OCI-M2 (cell line): Measurements from ENCODE around the gene IL1RAP.

Experiments
- DNase-seq: peaks from one replicate; lab custom pipeline; 2025; ENCODE audit not compliant: unreplicated experiment; lab: John Stamatoyannopoulos, UW

The IL1RAP gene

DNA sequence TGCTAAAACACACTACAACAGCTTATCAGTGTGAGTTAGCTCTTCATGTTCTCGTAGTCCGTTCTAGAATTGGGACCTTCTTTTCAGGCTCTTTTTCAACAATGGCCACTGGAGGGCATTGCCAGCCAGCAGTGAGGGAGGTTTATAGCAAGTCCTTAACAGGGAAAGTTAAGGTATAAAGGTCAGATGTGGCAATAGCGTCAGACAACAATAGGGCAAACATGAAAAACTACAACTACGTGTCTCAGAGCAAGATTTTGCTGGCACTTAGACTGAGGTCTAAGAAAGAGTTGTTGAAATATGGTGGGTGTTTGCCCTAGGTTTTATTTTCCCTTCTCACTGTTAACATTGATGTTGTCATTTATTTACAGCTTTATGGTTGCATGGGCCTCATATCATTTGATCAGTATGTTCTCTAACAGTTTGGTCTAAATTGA is 187.2 kb downstream of the IL1RAP start:
- DNase-seq: no peak

DNA sequence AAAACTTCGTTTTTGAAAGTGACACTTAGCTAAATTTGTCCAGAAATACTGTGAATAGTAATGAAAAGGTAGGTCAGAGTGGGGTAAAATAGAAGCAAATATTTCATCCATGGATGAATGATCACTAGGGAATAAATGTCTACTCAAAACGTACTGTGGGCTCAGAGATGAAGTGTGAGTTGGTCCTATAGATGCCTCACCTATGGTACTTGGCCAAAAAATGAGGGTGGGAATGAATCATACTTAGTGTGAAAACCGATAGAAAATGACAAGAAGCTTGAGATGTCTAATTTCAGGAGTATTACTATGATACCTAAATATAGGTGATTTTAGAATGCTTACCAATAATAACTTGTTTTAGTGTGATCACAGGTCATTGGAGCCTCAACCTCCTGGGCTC is 192.7 kb downstream of the IL1RAP start:
- no peak for DNase-seq
